HepG2 (cell line): ENCODE data around the gene HAUS7. TPM values are rescaled to one million over a fixed set of nuclear protein-coding genes. Genes with fewer than 3 reads are reported as not detected.

Source experiments
- ATAC-seq: fragments of 200-7000 bp; cut with Tn5 transposase; 3 replicates; pipeline ENCODE4 v1.9.1; 2020; ENCODE audit warnings: mild to moderate bottlenecking, moderate library complexity
- BruUV-seq: library from RNA; stranded (reverse); fragments of 400-500 nt; replicated peaks from 2 replicates; lab custom pipeline; 2021; lab: Mats Ljungman, UMichigan
- CTCF ChIA-PET: fragments of 300-600 bp; formaldehyde crosslinking; extraction: SDS; loops from one replicate; lab custom pipeline; 2021; ENCODE audit warnings: low total read pairs, inconsistent platforms, low intra/inter-chr PET ratio; lab: Yijun Ruan, JAX
- POLR2A ChIA-PET: fragments of 350-600 bp; sonication (Branson Sonifier 250); formaldehyde crosslinking; loops from one replicate; lab custom pipeline; 2020; ENCODE audit warnings: antibody characterized with exemption, inconsistent platforms; lab: Yijun Ruan, JAX
- DNase-seq: peaks from one replicate; pipeline ENCODE4 v3.0.0-alpha.2; 2015; ENCODE audit warnings: low spot score
- FAIRE-seq: peaks from 3 replicates; lab custom pipeline; 2011; peaks lifted over from hg19 to GRCh38; lab: Jason Lieb, UNC
- H2AFZ ChIP-seq: one replicate; pipeline ENCODE4 v1.6.1; 2011; ENCODE audit warnings: low read length, inconsistent platforms
- H3K27ac ChIP-seq: fragments of 300-600 bp; 3 replicates; pipeline ENCODE4 v1.8.0; 2011; ENCODE audit warnings: mixed run types, mild to moderate bottlenecking, mixed read lengths, low read length, inconsistent platforms; ENCODE audit not compliant: insufficient read depth; ENCODE audit errors: extremely low read length
- H3K27me3 ChIP-seq, 2 experiments: fragments of 200-600 bp in 1 of 2; 2 replicates in 1 of 2; 3 replicates in 1 of 2; pipeline versions ENCODE4 v1.6.0 to v1.8.0; 2011; ENCODE audit warnings: low read length in 2 of 2, mild to moderate bottlenecking in 2 of 2, moderate library complexity in 2 of 2, inconsistent platforms in 1 of 2; ENCODE audit not compliant: insufficient read depth in 2 of 2, control insufficient read depth in 1 of 2
- H3K36me3 ChIP-seq, 2 experiments: fragments of 200-600 bp in 1 of 2; replicated peaks in 1 of 2; 2 replicates in 1 of 2; 3 replicates in 1 of 2; pipeline versions ENCODE4 v1.5.1 to v1.8.0; 2011; ENCODE audit warnings: low read length in 2 of 2, inconsistent platforms in 1 of 2; ENCODE audit not compliant: insufficient read depth in 2 of 2, control insufficient read depth in 1 of 2
- H3K4me1 ChIP-seq: 2 replicates; pipeline ENCODE4 v1.5.1; 2012; ENCODE audit warnings: low read length, inconsistent platforms; ENCODE audit not compliant: insufficient read depth
- H3K4me2 ChIP-seq: 2 replicates; pipeline ENCODE4 v1.6.0; 2011; ENCODE audit warnings: low read depth, low read length, inconsistent platforms
- H3K4me3 ChIP-seq, 3 experiments: fragments of 200-600 bp in 1 of 3; sonication (generic), shearing (Covaris generic) in 1 of 3; replicated peaks in 1 of 3; 2 replicates each; pipeline ENCODE4 v1.5.1; 2011 to 2016; ENCODE audit warnings: low read length in 3 of 3, inconsistent platforms in 2 of 3, low read depth in 2 of 3, mild to moderate bottlenecking in 2 of 3, control low read depth in 1 of 3, mixed read lengths in 1 of 3; ENCODE audit not compliant: insufficient read depth in 1 of 3
- H3K79me2 ChIP-seq: one replicate; pipeline ENCODE4 v1.6.1; 2011; ENCODE audit warnings: low read length, inconsistent platforms; ENCODE audit not compliant: insufficient read depth
- H3K9ac ChIP-seq: 2 replicates; pipeline ENCODE4 v1.6.0; 2011; ENCODE audit warnings: mild to moderate bottlenecking, low read depth, low read length, inconsistent platforms; ENCODE audit not compliant: insufficient read depth
- H3K9me3 ChIP-seq: 2 replicates; pipeline ENCODE4 v1.5.1; 2012; ENCODE audit warnings: mild to moderate bottlenecking, low read length
- H4K20me1 ChIP-seq: 2 replicates; pipeline ENCODE4 v1.6.0; 2011; ENCODE audit warnings: inconsistent platforms, mild to moderate bottlenecking, low read length, moderate library complexity; ENCODE audit not compliant: insufficient read depth
- CAMTA2 ChIP-seq: sonication (generic); formaldehyde crosslinking; IDR thresholded peaks from 2 replicates; pipeline ENCODE4 v1.4.0; 2020; ENCODE audit warnings: mild to moderate bottlenecking, missing genetic modification reagents, borderline replicate concordance
- EHMT2 ChIP-seq: fragments of 200-600 bp; sonication (generic); IDR thresholded peaks from 2 replicates; pipeline ENCODE4 v1.7.0; 2017; ENCODE audit warnings: antibody characterized with exemption, low read depth, low read length, borderline replicate concordance
- EZH2 ChIP-seq: conservative IDR thresholded peaks from 2 replicates; pipeline ENCODE4 v1.6.1; 2012; ENCODE audit warnings: mild to moderate bottlenecking, low read depth, low read length, moderate library complexity
- HMG20B ChIP-seq: conservative IDR thresholded peaks from 2 replicates; pipeline ENCODE4 v1.6.1; 2016; ENCODE audit warnings: missing genetic modification reagents, missing compliant biosample characterization
- IKZF5 ChIP-seq: IDR thresholded peaks from 2 replicates; pipeline ENCODE4 v1.6.1; 2018; ENCODE audit warnings: missing genetic modification reagents, mild to moderate bottlenecking, missing compliant biosample characterization
- JARID2 ChIP-seq: sonication (generic); formaldehyde crosslinking; IDR thresholded peaks from 2 replicates; pipeline ENCODE4 v1.8.1; 2023; ENCODE audit warnings: missing genetic modification reagents, inconsistent platforms; ENCODE audit not compliant: insufficient replicate concordance
- ZNF724P ChIP-seq: sonication (generic); formaldehyde crosslinking; IDR thresholded peaks from 2 replicates; pipeline ENCODE4 v1.8.0; 2022; ENCODE audit warnings: missing genetic modification reagents, borderline replicate concordance
- ZSCAN31 ChIP-seq: sonication (generic); formaldehyde crosslinking; IDR thresholded peaks from 2 replicates; pipeline ENCODE4 v1.5.0; 2020; ENCODE audit warnings: low read depth, mild to moderate bottlenecking, missing genetic modification reagents
- WGBS: methylation state at CpG from one replicate; pipeline ENCODE4 v1.1.6; 2017; ENCODE audit warnings: low lambda C conversion rate; 5-methylcytosine and 5-hydroxymethylcytosine counted together
- in situ Hi-C: cut with HindIII; loops from 2 replicates; pipeline ENCODE4 v1.10.0; 2017; ENCODE audit warnings: low pct_unique_long_range_greater_than_20kb; ENCODE audit not compliant: extremely low pct_ligation_motif_present
- intact Hi-C: fragments of 100-400 bp; cut with micrococcal nuclease; formaldehyde crosslinking; loops from one replicate; pipeline ENCODE4 v1.10.0; 2022; ENCODE audit not compliant: unreplicated experiment
- polyA plus RNA-seq, 8 experiments: library from polyadenylated mRNA; depleted of rRNA in 3 of 8; stranded (reverse) in 7 of 8; unstranded in 1 of 8; fragments of >200 nt; fragmentation: Illumina TruSeq in 4 of 8; extraction: Trizol in 4 of 8; gene quantifications; 2 replicates each; pipeline versions ENCODE4 v1.2.1 to v1.2.3, GENCODE V29; 2011 to 2016; ENCODE audit warnings: low read depth in 4 of 8, missing spikeins in 1 of 8, mixed read lengths in 1 of 8; ENCODE audit not compliant: insufficient read depth in 1 of 8
- total RNA-seq, 5 experiments: library from RNA; depleted of rRNA; stranded (reverse); fragments of >200 nt; fragmentation: Illumina TruSeq; extraction: Trizol; gene quantifications; 2 replicates each; pipeline ENCODE4 v1.2.3, GENCODE V29; 2016; ENCODE audit warnings: low read depth in 1 of 5

HAUS7 gene
- total and polyA plus RNA-seq, 2 of the 13 experiments (the other 11 are each of a cell fraction or from before 2014, with no cell fraction given) = 10.9 to 42.4 TPM

- no peak for FAIRE-seq
- H3K4me2 ChIP-seq = no peak overlapping the region
Observed at GRCh38 chrX:153411988-153412574, 58.3 kb downstream of the HAUS7 start.

More at GRCh38 chrX:153411988-153412574, 58.3 kb downstream of the HAUS7 start:
- H2AFZ ChIP-seq = no peak overlapping the region
- H3K4me3 ChIP-seq = no peak overlapping the region
- peaks cover 48% of the 10 kb centered on the region for H3K4me1 ChIP-seq
- no peaks in the 10 kb centered on the region for H3K36me3 ChIP-seq
- DNase-seq = no peak
- WGBS = 84% methylated on average over 10 of the region's 17 CpGs
- H3K79me2 ChIP-seq = no peaks in the 10 kb centered on the region
- H3K27me3 ChIP-seq = peaks cover 1 to 2% of the 10 kb centered on the region in 2 experiments; a peak in 1 of 5 replicates
- in situ Hi-C loops (loop anchor here (10.0 kb wide), 1 partner anchor 377 kb away; no protein-coding TSS in a partner anchor), intact Hi-C loops (no loop called here)
- H4K20me1 ChIP-seq = no peaks in the 10 kb centered on the region
- BruUV-seq = no TSS peak
- no peak for ATAC-seq
- H3K27ac ChIP-seq = no peak overlapping the region
- H3K9me3 ChIP-seq = no peaks in the 10 kb centered on the region
- CTCF ChIA-PET = no interaction called here
- no peak overlapping the region for H3K9ac ChIP-seq
- TF ChIP-seq CAMTA2 (CRISPR knock-in tag) (no peak), EZH2 (no peak), ZNF724P (CRISPR knock-in tag) (no peak), HMG20B (CRISPR knock-in tag) (no peak), ZSCAN31 (CRISPR knock-in tag) (no peak), EHMT2 (no peak), JARID2 (CRISPR knock-in tag) (no peak), IKZF5 (no peak)
- TF ChIP-seq, all 625 proteins: peak for 0
- POLR2A ChIA-PET = no interaction called here
